HepG2 (cell line): Measurements from ENCODE around the gene PCNX1. TPM values are rescaled to one million over a fixed set of nuclear protein-coding genes. Genes with fewer than 3 reads are reported as not detected.

Experiments used
- ATAC-seq: fragments of 200-7000 bp; cut with Tn5 transposase; 3 replicates; pipeline ENCODE4 v1.9.1; 2020; ENCODE audit warnings: mild to moderate bottlenecking, moderate library complexity
- BruUV-seq: library from RNA; stranded (reverse); fragments of 400-500 nt; replicated peaks from 2 replicates; lab custom pipeline; 2021; lab: Mats Ljungman, UMichigan
- CTCF ChIA-PET: fragments of 300-600 bp; formaldehyde crosslinking; extraction: SDS; loops from one replicate; lab custom pipeline; 2021; ENCODE audit warnings: low total read pairs, inconsistent platforms, low intra/inter-chr PET ratio; lab: Yijun Ruan, JAX
- POLR2A ChIA-PET: fragments of 350-600 bp; sonication (Branson Sonifier 250); formaldehyde crosslinking; loops from one replicate; lab custom pipeline; 2020; ENCODE audit warnings: antibody characterized with exemption, inconsistent platforms; lab: Yijun Ruan, JAX
- DNase-seq: peaks from one replicate; pipeline ENCODE4 v3.0.0-alpha.2; 2015; ENCODE audit warnings: low spot score
- FAIRE-seq: peaks from 3 replicates; lab custom pipeline; 2011; peaks lifted over from hg19 to GRCh38; lab: Jason Lieb, UNC
- H2AFZ ChIP-seq: one replicate; pipeline ENCODE4 v1.6.1; 2011; ENCODE audit warnings: low read length, inconsistent platforms
- H3K27ac ChIP-seq: fragments of 300-600 bp; 3 replicates; pipeline ENCODE4 v1.8.0; 2011; ENCODE audit warnings: mixed run types, mild to moderate bottlenecking, mixed read lengths, low read length, inconsistent platforms; ENCODE audit not compliant: insufficient read depth; ENCODE audit errors: extremely low read length
- H3K27me3 ChIP-seq, 2 experiments: fragments of 200-600 bp in 1 of 2; 2 replicates in 1 of 2; 3 replicates in 1 of 2; pipeline versions ENCODE4 v1.6.0 to v1.8.0; 2011; ENCODE audit warnings: low read length in 2 of 2, mild to moderate bottlenecking in 2 of 2, moderate library complexity in 2 of 2, inconsistent platforms in 1 of 2; ENCODE audit not compliant: insufficient read depth in 2 of 2, control insufficient read depth in 1 of 2
- H3K36me3 ChIP-seq, 2 experiments: fragments of 200-600 bp in 1 of 2; replicated peaks in 1 of 2; 2 replicates in 1 of 2; 3 replicates in 1 of 2; pipeline versions ENCODE4 v1.5.1 to v1.8.0; 2011; ENCODE audit warnings: low read length in 2 of 2, inconsistent platforms in 1 of 2; ENCODE audit not compliant: insufficient read depth in 2 of 2, control insufficient read depth in 1 of 2
- H3K4me1 ChIP-seq: 2 replicates; pipeline ENCODE4 v1.5.1; 2012; ENCODE audit warnings: low read length, inconsistent platforms; ENCODE audit not compliant: insufficient read depth
- H3K4me2 ChIP-seq: 2 replicates; pipeline ENCODE4 v1.6.0; 2011; ENCODE audit warnings: low read depth, low read length, inconsistent platforms
- H3K4me3 ChIP-seq, 3 experiments: fragments of 200-600 bp in 1 of 3; sonication (generic), shearing (Covaris generic) in 1 of 3; replicated peaks in 1 of 3; 2 replicates each; pipeline ENCODE4 v1.5.1; 2011 to 2016; ENCODE audit warnings: low read length in 3 of 3, inconsistent platforms in 2 of 3, low read depth in 2 of 3, mild to moderate bottlenecking in 2 of 3, control low read depth in 1 of 3, mixed read lengths in 1 of 3; ENCODE audit not compliant: insufficient read depth in 1 of 3
- H3K79me2 ChIP-seq: one replicate; pipeline ENCODE4 v1.6.1; 2011; ENCODE audit warnings: low read length, inconsistent platforms; ENCODE audit not compliant: insufficient read depth
- H3K9ac ChIP-seq: 2 replicates; pipeline ENCODE4 v1.6.0; 2011; ENCODE audit warnings: mild to moderate bottlenecking, low read depth, low read length, inconsistent platforms; ENCODE audit not compliant: insufficient read depth
- H3K9me3 ChIP-seq: 2 replicates; pipeline ENCODE4 v1.5.1; 2012; ENCODE audit warnings: mild to moderate bottlenecking, low read length
- H4K20me1 ChIP-seq: 2 replicates; pipeline ENCODE4 v1.6.0; 2011; ENCODE audit warnings: inconsistent platforms, mild to moderate bottlenecking, low read length, moderate library complexity; ENCODE audit not compliant: insufficient read depth
- ATF7-NPFF ChIP-seq: sonication (generic); formaldehyde crosslinking; IDR thresholded peaks from 2 replicates; pipeline ENCODE4 v1.8.1; 2023; ENCODE audit warnings: mild to moderate bottlenecking, low read depth, missing genetic modification reagents, moderate library complexity
- FOXA3 ChIP-seq: IDR thresholded peaks from 2 replicates; pipeline ENCODE4 v1.6.1; 2016; ENCODE audit warnings: missing genetic modification reagents, missing compliant biosample characterization
- KLF6 ChIP-seq: IDR thresholded peaks from 2 replicates; pipeline ENCODE4 v1.8.0; 2016; ENCODE audit warnings: missing biosample characterization, missing genetic modification reagents
- MTA1 ChIP-seq: sonication (generic); formaldehyde crosslinking; IDR thresholded peaks from 2 replicates; pipeline ENCODE4 v1.4.0; 2020; ENCODE audit warnings: missing genetic modification reagents, mild to moderate bottlenecking, borderline replicate concordance
- PBX3 ChIP-seq: sonication (generic); formaldehyde crosslinking; IDR thresholded peaks from 2 replicates; pipeline ENCODE4 v1.8.1; 2023; ENCODE audit warnings: missing genetic modification reagents, inconsistent platforms, borderline replicate concordance
- RFX5 ChIP-seq: IDR thresholded peaks from 2 replicates; pipeline ENCODE4 v1.6.1; 2011; ENCODE audit warnings: low read depth, low read length, improper control_type of control experiment
- RFXAP ChIP-seq: sonication (generic); formaldehyde crosslinking; IDR thresholded peaks from 2 replicates; pipeline ENCODE4 v1.4.0; 2020; ENCODE audit warnings: missing genetic modification reagents, borderline replicate concordance
- SUZ12 ChIP-seq: fragments of 150-350 bp; IDR thresholded peaks from 2 replicates; pipeline ENCODE4 v1.6.1; 2014; ENCODE audit warnings: low read depth, low read length
- TBX3 ChIP-seq: fragments of 450-650 bp; IDR thresholded peaks from 2 replicates; pipeline ENCODE4 v1.6.1; 2017; ENCODE audit warnings: antibody characterized with exemption, mild to moderate bottlenecking, inconsistent platforms, borderline replicate concordance
- TCF7L2 ChIP-seq: IDR thresholded peaks from 2 replicates; pipeline ENCODE4 v1.6.1; 2011; ENCODE audit warnings: mild to moderate bottlenecking, low read depth, low read length, moderate library complexity
- TSC22D2 ChIP-seq: sonication (generic); formaldehyde crosslinking; IDR thresholded peaks from 2 replicates; pipeline ENCODE4 v1.5.1; 2020; ENCODE audit warnings: missing genetic modification reagents, mild to moderate bottlenecking, borderline replicate concordance
- ZBTB46 ChIP-seq: sonication (generic); formaldehyde crosslinking; IDR thresholded peaks from 2 replicates; pipeline ENCODE4 v1.4.0; 2020; ENCODE audit warnings: mild to moderate bottlenecking, missing genetic modification reagents, borderline replicate concordance
- ZNF17 ChIP-seq: sonication (generic); formaldehyde crosslinking; IDR thresholded peaks from 2 replicates; pipeline ENCODE4 v1.5.0; 2020; ENCODE audit warnings: mild to moderate bottlenecking, missing genetic modification reagents
- ZNF230 ChIP-seq: sonication (generic); formaldehyde crosslinking; IDR thresholded peaks from 2 replicates; pipeline ENCODE4 v1.4.0; 2020; ENCODE audit warnings: mild to moderate bottlenecking, missing genetic modification reagents
- ZNF30 ChIP-seq: sonication (generic); formaldehyde crosslinking; IDR thresholded peaks from 2 replicates; pipeline ENCODE4 v1.5.0; 2020; ENCODE audit warnings: mild to moderate bottlenecking, missing genetic modification reagents
- ZNF552 ChIP-seq: sonication (generic); formaldehyde crosslinking; IDR thresholded peaks from 2 replicates; pipeline ENCODE4 v1.9.0; 2022; ENCODE audit warnings: missing genetic modification reagents, mild to moderate bottlenecking, borderline replicate concordance
- ZNF672 ChIP-seq: sonication (generic); formaldehyde crosslinking; IDR thresholded peaks from 2 replicates; pipeline ENCODE4 v1.8.1; 2022; ENCODE audit warnings: missing genetic modification reagents
- WGBS: methylation state at CpG from one replicate; pipeline ENCODE4 v1.1.6; 2017; ENCODE audit warnings: low lambda C conversion rate; 5-methylcytosine and 5-hydroxymethylcytosine counted together
- in situ Hi-C: cut with HindIII; loops from 2 replicates; pipeline ENCODE4 v1.10.0; 2017; ENCODE audit warnings: low pct_unique_long_range_greater_than_20kb; ENCODE audit not compliant: extremely low pct_ligation_motif_present
- intact Hi-C: fragments of 100-400 bp; cut with micrococcal nuclease; formaldehyde crosslinking; loops from one replicate; pipeline ENCODE4 v1.10.0; 2022; ENCODE audit not compliant: unreplicated experiment
- polyA plus RNA-seq, 8 experiments: library from polyadenylated mRNA; depleted of rRNA in 3 of 8; stranded (reverse) in 7 of 8; unstranded in 1 of 8; fragments of >200 nt; fragmentation: Illumina TruSeq in 4 of 8; extraction: Trizol in 4 of 8; gene quantifications; 2 replicates each; pipeline versions ENCODE4 v1.2.1 to v1.2.3, GENCODE V29; 2011 to 2016; ENCODE audit warnings: low read depth in 4 of 8, missing spikeins in 1 of 8, mixed read lengths in 1 of 8; ENCODE audit not compliant: insufficient read depth in 1 of 8
- total RNA-seq, 5 experiments: library from RNA; depleted of rRNA; stranded (reverse); fragments of >200 nt; fragmentation: Illumina TruSeq; extraction: Trizol; gene quantifications; 2 replicates each; pipeline ENCODE4 v1.2.3, GENCODE V29; 2016; ENCODE audit warnings: low read depth in 1 of 5

Gene PCNX1
- total and polyA plus RNA-seq, 2 of the 13 experiments (the other 11 are each of a cell fraction or from before 2014, with no cell fraction given) = 24.9 to 30.3 TPM

GRCh38 chr14:71096947-71097346 is 189.7 kb downstream of the PCNX1 start:
- H3K4me2 ChIP-seq = no peak overlapping the region
- in situ Hi-C loops = no loop called here
- BruUV-seq = no TSS peak
- no peaks in the 10 kb centered on the region for H3K27me3 ChIP-seq
- POLR2A ChIA-PET = no interaction called here
- H3K9ac ChIP-seq = no peak overlapping the region
- no peak overlapping the region for H2AFZ ChIP-seq
- TF ChIP-seq TBX3 = no peak
- TF ChIP-seq TSC22D2 (CRISPR knock-in tag) = no peak
- no peak for TF ChIP-seq ZNF230 (CRISPR knock-in tag)
- no peak for TF ChIP-seq ZBTB46 (CRISPR knock-in tag)
- no peak for TF ChIP-seq ATF7-NPFF (CRISPR knock-in tag)
- no peak for TF ChIP-seq FOXA3 (CRISPR knock-in tag)
- TF ChIP-seq MTA1 (CRISPR knock-in tag) = no peak
- TF ChIP-seq ZNF30 = no peak
- no peak for TF ChIP-seq PBX3 (CRISPR knock-in tag)
- no peak for TF ChIP-seq SUZ12
- no peak for TF ChIP-seq ZNF17
- no peak for TF ChIP-seq RFXAP (CRISPR knock-in tag)
- TF ChIP-seq TCF7L2 = no peak
- no peak for TF ChIP-seq RFX5
- no peak for TF ChIP-seq ZNF552 (CRISPR knock-in tag)
- TF ChIP-seq ZNF672 (CRISPR knock-in tag) = no peak
- TF ChIP-seq KLF6 (CRISPR knock-in tag) = no peak
- TF ChIP-seq, all 625 proteins: peak for 0
- intact Hi-C loops = no loop called here
- FAIRE-seq (peak; percentile 12), ATAC-seq (no peak), DNase-seq (no peak)
- no peak overlapping the region for H3K4me3 ChIP-seq
- H3K4me1 ChIP-seq = no peaks in the 10 kb centered on the region
- WGBS = 99% methylated on average over 5 of the region's 5 CpGs
- CTCF ChIA-PET = no interaction called here
- H3K9me3 ChIP-seq = no peaks in the 10 kb centered on the region
- no peaks in the 10 kb centered on the region for H4K20me1 ChIP-seq
- H3K36me3 ChIP-seq = peaks cover 0 to 9% of the 10 kb centered on the region in 2 experiments; a peak in 2 of 5 replicates
- H3K79me2 ChIP-seq = no peaks in the 10 kb centered on the region
- H3K27ac ChIP-seq = no peak overlapping the region
